Naive thymus-derived CD4-positive, alpha-beta T cell (primary cell): ENCODE data around the gene CAMKMT. TPM values are rescaled to one million over a fixed set of nuclear protein-coding genes. Genes with fewer than 3 reads are reported as not detected.

ENCODE experiments used
- ATAC-seq: fragments of 150-1000 bp; cut with Tn5 transposase; 2 replicates; pipeline ENCODE4 v1.10.0; 2021; ENCODE audit warnings: mild to moderate bottlenecking, moderate library complexity
- CTCF ChIA-PET: fragments of 350-600 bp; sonication (Branson Sonifier 250); formaldehyde crosslinking; loops from one replicate; lab custom pipeline; 2021; ENCODE audit warnings: antibody characterized with exemption; lab: Charles Lee
- POLR2A ChIA-PET: fragments of 350-600 bp; sonication (Branson Sonifier 250); formaldehyde crosslinking; loops from one replicate; lab custom pipeline; 2021; ENCODE audit warnings: antibody characterized with exemption, inconsistent platforms; lab: Charles Lee
- DNase-seq, 9 donors: peaks; one replicate each; pipeline versions ENCODE4 v3.0.0 to v3.0.0-alpha.2; 2020 to 2022; ENCODE audit warnings: mixed read lengths in 1 of 9
- H3K27ac ChIP-seq: one replicate; pipeline ENCODE4 v1.7.0; 2013; ENCODE audit warnings: mild to moderate bottlenecking, low read depth, low read length, moderate library complexity
- H3K27me3 ChIP-seq, 2 donors: one replicate each; pipeline ENCODE4 v1.7.0; 2013; ENCODE audit warnings: low read length in 2 of 2, mild to moderate bottlenecking in 2 of 2, moderate library complexity in 2 of 2; ENCODE audit not compliant: control insufficient read depth in 2 of 2, insufficient read depth in 2 of 2
- H3K36me3 ChIP-seq, 3 experiments: 1 replicate in 2 of 3; 2 replicates in 1 of 3; pipeline ENCODE4 v1.7.0; 2013; ENCODE audit warnings: low read length in 3 of 3, mild to moderate bottlenecking in 3 of 3, moderate library complexity in 1 of 3; ENCODE audit not compliant: insufficient read depth in 3 of 3, control insufficient read depth in 2 of 3
- H3K4me1 ChIP-seq, 2 donors: one replicate each; pipeline ENCODE4 v1.7.0; 2013; ENCODE audit warnings: low read length in 2 of 2, mild to moderate bottlenecking in 2 of 2, moderate library complexity in 1 of 2; ENCODE audit not compliant: control insufficient read depth in 2 of 2, insufficient read depth in 2 of 2
- H3K4me3 ChIP-seq: 2 replicates; pipeline ENCODE4 v1.7.0; 2013; ENCODE audit warnings: mild to moderate bottlenecking, low read length
- H3K9me3 ChIP-seq, 3 experiments: 1 replicate in 2 of 3; 2 replicates in 1 of 3; pipeline ENCODE4 v1.7.0; 2013; ENCODE audit warnings: low read length in 3 of 3; ENCODE audit not compliant: control insufficient read depth in 2 of 3
- H3K27ac Mint-ChIP-seq, 9 donors: one replicate each; pipeline ENCODE4 v1.8.0; 2020 to 2022; ENCODE audit warnings: mixed read lengths in 9 of 9, mild to moderate bottlenecking in 8 of 9, moderate library complexity in 5 of 9, inconsistent platforms in 2 of 9
- H3K27me3 Mint-ChIP-seq, 5 donors: one replicate each; pipeline ENCODE4 v1.8.0; 2021 to 2022; ENCODE audit warnings: mixed read lengths in 5 of 5, mild to moderate bottlenecking in 1 of 5
- H3K36me3 Mint-ChIP-seq, 5 donors: one replicate each; pipeline ENCODE4 v1.8.0; 2020 to 2022; ENCODE audit warnings: mixed read lengths in 5 of 5, mild to moderate bottlenecking in 3 of 5, inconsistent platforms in 1 of 5
- H3K4me1 Mint-ChIP-seq, 7 donors: one replicate each; pipeline ENCODE4 v1.8.0; 2020 to 2022; ENCODE audit warnings: mixed read lengths in 7 of 7, mild to moderate bottlenecking in 3 of 7, inconsistent platforms in 1 of 7
- H3K4me3 Mint-ChIP-seq, 10 donors: one replicate each; pipeline ENCODE4 v1.8.0; 2020 to 2022; ENCODE audit warnings: mild to moderate bottlenecking in 10 of 10, mixed read lengths in 10 of 10, moderate library complexity in 6 of 10, inconsistent platforms in 2 of 10
- H3K9me3 Mint-ChIP-seq, 11 donors: one replicate each; pipeline ENCODE4 v1.8.0; 2020 to 2022; ENCODE audit warnings: mixed read lengths in 11 of 11, mild to moderate bottlenecking in 4 of 11, inconsistent platforms in 1 of 11, moderate library complexity in 1 of 11
- intact Hi-C, 2 donors: fragments of 100-400 bp; cut with micrococcal nuclease; formaldehyde crosslinking; loops; one replicate each; pipeline ENCODE4 v1.15.1; 2023
- polyA plus RNA-seq, 2 donors: library from polyadenylated mRNA; unstranded; fragments of 300-500 nt; fragmentation: Illumina TruSeq; gene quantifications; one replicate each; pipeline ENCODE4 v1.2.3, GENCODE V29; 2021
- total RNA-seq, 6 experiments: library from RNA in 5 of 6; stranded (reverse) in 5 of 6; gene quantifications; 1 replicate in 5 of 6; 2 replicates in 1 of 6; pipeline ENCODE4 v1.2.3 and lab custom pipeline; 2021 to 2026

CAMKMT gene
- total and polyA plus RNA-seq, 7 experiments from 2014 or later, result 11.1 to 20.8 (median 17.7) TPM

DNA sequence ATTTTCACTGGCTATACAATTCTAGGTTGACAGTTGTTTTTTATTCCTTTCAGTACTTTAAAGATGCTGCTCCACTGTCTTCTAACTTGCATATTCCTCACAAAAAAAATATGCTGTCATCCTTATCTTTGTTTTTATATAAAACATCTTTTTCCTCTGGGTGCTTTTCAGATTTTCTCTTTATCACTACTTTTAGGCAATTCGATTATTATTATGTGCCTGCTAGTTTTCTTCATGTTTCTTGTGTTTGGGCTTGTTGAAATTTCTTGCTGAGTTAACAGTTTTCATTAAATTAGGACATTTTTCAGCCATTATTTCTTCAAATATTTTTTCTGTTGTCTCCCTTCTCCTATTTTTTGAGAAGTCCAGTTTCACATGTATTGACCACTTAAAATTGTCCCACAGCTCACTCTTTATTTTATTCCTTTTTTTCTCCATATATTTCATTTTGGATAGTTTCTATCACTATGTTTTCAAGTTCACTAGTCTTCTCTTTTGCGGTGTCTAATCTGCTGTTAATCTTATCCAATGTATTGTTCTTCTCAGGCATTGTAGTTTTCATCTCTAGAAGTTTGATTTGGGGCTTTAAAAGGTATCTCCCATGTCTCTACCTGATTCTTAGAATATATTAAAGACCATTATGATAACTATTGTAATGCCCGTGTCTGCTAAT lies 374.7 kb downstream of the CAMKMT start:
- Histone ChIP-seq H3K27ac (no peak overlapping the region), H3K4me3 (no peak overlapping the region), H3K27me3 (no peaks in the 10 kb centered on the region), H3K36me3 (peaks cover 0 to 4% (median 0%) of the 10 kb centered on the region in 3 experiments), H3K9me3 (peaks cover 0 to 4% (median 0%) of the 10 kb centered on the region in 3 experiments), H3K4me1 (no peaks in the 10 kb centered on the region)
- Mint-ChIP-seq H3K27me3 (no peaks in the 10 kb centered on the region), H3K9me3 (peaks cover 0 to 33% (median 14%) of the 10 kb centered on the region in 11 donors), H3K4me3 (no peak overlapping the region), H3K36me3 (peaks cover 4 to 35% (median 20%) of the 10 kb centered on the region in 5 donors), H3K27ac (no peak overlapping the region), H3K4me1 (no peaks in the 10 kb centered on the region)
- POLR2A ChIA-PET, result no interaction called here
- DNase-seq, result no peak
- intact Hi-C loops, result no loop called here
- no peak for ATAC-seq
- CTCF ChIA-PET, result no interaction called here

- H3K27me3 ChIP-seq, result no peaks in the 10 kb centered on the region
- CTCF ChIA-PET, result no interaction called here
- Mint-ChIP-seq H3K4me1 (no peaks in the 10 kb centered on the region), H3K27me3 (no peaks in the 10 kb centered on the region), H3K4me3 (no peak overlapping the region), H3K9me3 (peaks cover 0 to 21% (median 12%) of the 10 kb centered on the region in 11 donors), H3K27ac (no peak overlapping the region), H3K36me3 (peaks cover 4 to 28% (median 26%) of the 10 kb centered on the region in 5 donors)
- intact Hi-C loops, result no loop called here
- POLR2A ChIA-PET, result no interaction called here
- ATAC-seq (peak; percentile 44), DNase-seq (no peak)
- H3K36me3 ChIP-seq, result peaks cover 0 to 4% (median 0%) of the 10 kb centered on the region in 3 experiments
- H3K4me3 ChIP-seq, result no peak overlapping the region
- peaks cover 0 to 4% (median 0%) of the 10 kb centered on the region in 3 experiments for H3K9me3 ChIP-seq
- no peaks in the 10 kb centered on the region for H3K4me1 ChIP-seq
- no peak overlapping the region for H3K27ac ChIP-seq
Observed at GRCh38 chr2:44740678-44741077, 378.9 kb downstream of the CAMKMT start.

DNA sequence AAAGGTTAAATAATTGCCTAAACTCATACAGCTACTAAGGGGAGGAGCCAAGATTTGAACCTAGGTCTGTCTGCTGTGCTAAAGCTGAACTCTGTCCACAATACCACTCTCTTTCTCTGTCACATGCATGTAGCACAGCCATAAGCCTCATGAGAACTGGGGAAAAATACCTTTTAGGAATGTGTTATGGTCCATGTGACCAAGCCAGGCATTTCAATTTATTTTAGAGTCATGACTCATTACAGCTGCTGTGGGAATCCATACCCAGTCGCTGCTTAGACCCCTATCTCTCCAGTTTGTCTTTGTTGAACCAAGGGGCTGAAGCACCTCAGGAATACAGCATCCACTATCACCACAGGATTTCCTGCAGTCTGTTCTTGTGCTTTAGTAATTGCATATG lies 379.8 kb downstream of the CAMKMT start:
- no peak overlapping the region for H3K4me3 ChIP-seq
- no peak overlapping the region for H3K4me3 Mint-ChIP-seq
- peaks cover 0 to 4% (median 0%) of the 10 kb centered on the region in 3 experiments for H3K36me3 ChIP-seq
- ATAC-seq (no peak), DNase-seq (no peak)
- H3K9me3 ChIP-seq, result peaks cover 0 to 2% (median 0%) of the 10 kb centered on the region in 3 experiments
- H3K27me3 Mint-ChIP-seq, result no peaks in the 10 kb centered on the region
- H3K4me1 Mint-ChIP-seq, result no peaks in the 10 kb centered on the region
- POLR2A ChIA-PET, result no interaction called here
- H3K9me3 Mint-ChIP-seq, result peaks cover 0 to 12% (median 7%) of the 10 kb centered on the region in 11 donors
- no peak overlapping the region for H3K27ac Mint-ChIP-seq
- H3K36me3 Mint-ChIP-seq, result peaks cover 3 to 29% (median 22%) of the 10 kb centered on the region in 5 donors
- CTCF ChIA-PET, result no interaction called here
- no peak overlapping the region for H3K27ac ChIP-seq
- H3K4me1 ChIP-seq, result no peaks in the 10 kb centered on the region
- H3K27me3 ChIP-seq, result no peaks in the 10 kb centered on the region
- intact Hi-C loops, result no loop called here

- CTCF ChIA-PET, result no interaction called here
- POLR2A ChIA-PET, result no interaction called here
- H3K27ac ChIP-seq, result no peak overlapping the region
- H3K9me3 ChIP-seq, result no peaks in the 10 kb centered on the region
- H3K27me3 Mint-ChIP-seq, result no peaks in the 10 kb centered on the region
- H3K4me3 ChIP-seq, result no peak overlapping the region
- no peaks in the 10 kb centered on the region for H3K4me1 Mint-ChIP-seq
- H3K27ac Mint-ChIP-seq, result no peak overlapping the region
- no peaks in the 10 kb centered on the region for H3K4me1 ChIP-seq
- H3K9me3 Mint-ChIP-seq, result peaks cover 0 to 7% (median 3%) of the 10 kb centered on the region in 11 donors
- H3K36me3 ChIP-seq, result peaks cover 0 to 4% (median 0%) of the 10 kb centered on the region in 3 experiments
- intact Hi-C loops, result no loop called here
- ATAC-seq (no peak), DNase-seq (no peak)
- H3K27me3 ChIP-seq, result no peaks in the 10 kb centered on the region
- H3K36me3 Mint-ChIP-seq, result peaks cover 0 to 28% (median 16%) of the 10 kb centered on the region in 5 donors
- no peak overlapping the region for H3K4me3 Mint-ChIP-seq
Observed at GRCh38 chr2:44742057-44742456, 380.3 kb downstream of the CAMKMT start.

- no peak overlapping the region for H3K4me3 Mint-ChIP-seq
- H3K27me3 ChIP-seq, result no peaks in the 10 kb centered on the region
- H3K36me3 Mint-ChIP-seq, result peaks cover 0 to 36% (median 23%) of the 10 kb centered on the region in 5 donors
- H3K27ac Mint-ChIP-seq, result no peak overlapping the region
- ATAC-seq (no peak), DNase-seq (no peak)
- no peaks in the 10 kb centered on the region for H3K4me1 ChIP-seq
- H3K36me3 ChIP-seq, result peaks cover 0 to 4% (median 0%) of the 10 kb centered on the region in 3 experiments
- H3K4me1 Mint-ChIP-seq, result no peaks in the 10 kb centered on the region
- H3K9me3 Mint-ChIP-seq, result no peaks in the 10 kb centered on the region
- ChIA-PET POLR2A (no interaction called here), CTCF (interaction anchor here (0.5 kb wide), 1 partner anchor 326 kb away, joined by 3 read pairs; no protein-coding TSS in a partner anchor)
- H3K4me3 ChIP-seq, result no peak overlapping the region
- H3K27me3 Mint-ChIP-seq, result no peaks in the 10 kb centered on the region
- intact Hi-C loops, result no loop called here
- no peak overlapping the region for H3K27ac ChIP-seq
- no peaks in the 10 kb centered on the region for H3K9me3 ChIP-seq
Observed at GRCh38 chr2:44743473-44743872, 381.7 kb downstream of the CAMKMT start.

DNA sequence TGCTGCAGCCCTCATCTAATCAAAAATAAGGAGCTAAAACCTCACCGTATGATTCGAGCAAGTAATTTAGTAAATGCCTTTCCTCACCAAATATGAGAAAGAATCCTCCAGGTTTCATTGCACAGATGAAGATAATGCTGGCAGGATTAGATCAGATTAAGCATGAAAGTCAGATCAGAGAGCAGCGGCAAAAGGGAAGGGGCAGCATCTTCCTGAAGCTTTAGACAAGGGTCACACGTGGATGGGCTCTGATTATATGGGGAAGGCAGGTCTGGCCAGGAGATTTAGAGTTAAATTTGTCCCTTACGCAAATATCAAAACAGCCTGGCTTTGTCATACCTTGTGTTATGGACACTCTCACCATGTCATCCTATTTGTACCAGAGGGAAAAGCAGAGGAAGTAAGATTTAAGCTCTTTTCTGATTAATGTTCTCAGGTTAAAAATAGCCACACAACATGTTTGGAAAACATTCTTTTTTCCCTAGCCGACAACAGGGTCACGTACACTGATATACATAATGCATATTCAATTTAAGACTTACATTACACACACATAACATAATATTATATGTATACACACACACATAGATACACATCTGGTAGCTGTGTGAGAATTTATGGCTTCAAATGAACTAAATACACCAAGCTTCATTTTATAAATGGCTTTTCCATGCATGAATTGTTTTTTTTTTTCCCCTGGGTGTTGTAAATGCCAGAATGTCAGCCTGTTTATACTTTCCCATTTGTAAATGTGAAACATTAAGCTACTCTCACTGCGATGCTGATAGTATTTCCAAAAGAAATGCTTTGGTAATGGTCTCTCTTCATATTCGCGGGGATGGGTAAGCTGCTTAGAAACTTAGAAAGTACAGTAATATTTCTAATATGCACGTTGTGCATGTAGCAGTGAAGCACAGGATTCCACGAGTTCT lies 383.5 kb downstream of the CAMKMT start:
- no peak overlapping the region for H3K4me3 ChIP-seq
- no peak overlapping the region for H3K4me3 Mint-ChIP-seq
- ChIA-PET POLR2A (no interaction called here), CTCF (no interaction called here)
- no peaks in the 10 kb centered on the region for H3K9me3 Mint-ChIP-seq
- DNase-seq (no peak), ATAC-seq (no peak)
- no peak overlapping the region for H3K27ac Mint-ChIP-seq
- H3K4me1 ChIP-seq, result no peaks in the 10 kb centered on the region
- no peaks in the 10 kb centered on the region for H3K9me3 ChIP-seq
- no peaks in the 10 kb centered on the region for H3K4me1 Mint-ChIP-seq
- H3K27me3 ChIP-seq, result no peaks in the 10 kb centered on the region
- H3K36me3 ChIP-seq, result peaks cover 0 to 7% (median 0%) of the 10 kb centered on the region in 3 experiments
- H3K27ac ChIP-seq, result no peak overlapping the region
- peaks cover 0 to 52% (median 40%) of the 10 kb centered on the region in 5 donors for H3K36me3 Mint-ChIP-seq
- no peaks in the 10 kb centered on the region for H3K27me3 Mint-ChIP-seq
- intact Hi-C loops, result no loop called here
